SU-DHL-6 (cell line): Measurements from ENCODE around the gene PWWP2A.

Experiments
- H2AFZ ChIP-seq: fragments of 200-600 bp; sonication (generic); 2 replicates; pipeline ENCODE4 v1.6.1; 2014; ENCODE audit warnings: low read depth, mild to moderate bottlenecking, moderate library complexity, mixed read lengths, antibody characterized with exemption, low read length; ENCODE audit not compliant: severe bottlenecking
- H3F3A ChIP-seq: fragments of 200-600 bp; shearing (Covaris generic); 2 replicates; pipeline ENCODE4 v1.6.0; 2016; ENCODE audit warnings: antibody characterized with exemption, mild to moderate bottlenecking; ENCODE audit not compliant: insufficient read depth
- H3K27ac ChIP-seq: fragments of 200-600 bp; sonication (generic); 2 replicates; pipeline ENCODE4 v1.5.1; 2016; ENCODE audit warnings: low read depth, mild to moderate bottlenecking, low read length, moderate library complexity, mixed read lengths
- H3K27me3 ChIP-seq: fragments of 200-600 bp; sonication (generic), shearing (Covaris generic); 2 replicates; pipeline ENCODE4 v1.6.0; 2014; ENCODE audit warnings: mild to moderate bottlenecking, low read length
- H3K36me3 ChIP-seq: fragments of 200-600 bp; sonication (generic); 2 replicates; pipeline ENCODE4 v1.6.1; 2014; ENCODE audit warnings: mild to moderate bottlenecking, low read length, mixed read lengths
- H3K4me2 ChIP-seq: fragments of 300-600, 200-600 bp; shearing (Covaris generic), sonication (generic); 2 replicates; pipeline ENCODE4 v1.6.0; 2014; ENCODE audit warnings: low read length, low read depth, mild to moderate bottlenecking; ENCODE audit not compliant: poor library complexity, severe bottlenecking
- H3K4me3 ChIP-seq: fragments of 200-600 bp; sonication (generic); 2 replicates; pipeline ENCODE4 v1.5.1; 2014; ENCODE audit warnings: antibody characterized with exemption, low read length, mild to moderate bottlenecking, mixed read lengths; ENCODE audit not compliant: insufficient read depth, poor library complexity, severe bottlenecking
- H3K79me2 ChIP-seq: fragments of 200-600 bp; sonication (generic); 2 replicates; pipeline ENCODE4 v1.6.1; 2014; ENCODE audit warnings: mild to moderate bottlenecking, low read length, moderate library complexity; ENCODE audit not compliant: insufficient read depth
- H3K9ac ChIP-seq: fragments of 200-600 bp; sonication (generic); 2 replicates; pipeline ENCODE4 v1.7.0; 2014; ENCODE audit warnings: mild to moderate bottlenecking, low read length
- H3K9me2 ChIP-seq: fragments of 200-600 bp; sonication (generic); replicated peaks from 2 replicates; pipeline ENCODE4 v1.6.1; 2014; ENCODE audit warnings: low read length; ENCODE audit not compliant: insufficient read depth
- H3K9me3 ChIP-seq: fragments of 200-600 bp; sonication (generic); 2 replicates; pipeline ENCODE4 v1.6.1; 2014; ENCODE audit warnings: low read length, mixed read lengths; ENCODE audit not compliant: insufficient read depth
- H4K20me1 ChIP-seq: fragments of 200-600 bp; sonication (generic); 2 replicates; pipeline ENCODE4 v1.6.1; 2014; ENCODE audit warnings: low read depth, mild to moderate bottlenecking, antibody characterized with exemption, low read length, moderate library complexity, mixed read lengths
- EZH2phosphoT487 ChIP-seq: fragments of 200-600 bp; sonication (generic), shearing (Covaris generic); conservative IDR thresholded peaks from 2 replicates; pipeline ENCODE4 v1.6.1; 2018; ENCODE audit warnings: mild to moderate bottlenecking, antibody characterized with exemption, low read length, moderate library complexity, mixed read lengths
- TF ChIP-seq, protein P1 (sequence below): fragments of 200-600 bp; sonication (generic); IDR thresholded peaks from one replicate; pipeline ENCODE4 v1.5.1; 2017; ENCODE audit warnings: antibody characterized with exemption, mild to moderate bottlenecking, low read length, moderate library complexity; ENCODE audit not compliant: insufficient read depth, poor library complexity, severe bottlenecking

Gene PWWP2A

GRCh38 chr5:160076997-160077396 lies 42.3 kb downstream of the PWWP2A start:
- no peak overlapping the region for H3K4me3 ChIP-seq
- H3K36me3 ChIP-seq: no peaks in the 10 kb centered on the region
- TF ChIP-seq, protein P1, sequence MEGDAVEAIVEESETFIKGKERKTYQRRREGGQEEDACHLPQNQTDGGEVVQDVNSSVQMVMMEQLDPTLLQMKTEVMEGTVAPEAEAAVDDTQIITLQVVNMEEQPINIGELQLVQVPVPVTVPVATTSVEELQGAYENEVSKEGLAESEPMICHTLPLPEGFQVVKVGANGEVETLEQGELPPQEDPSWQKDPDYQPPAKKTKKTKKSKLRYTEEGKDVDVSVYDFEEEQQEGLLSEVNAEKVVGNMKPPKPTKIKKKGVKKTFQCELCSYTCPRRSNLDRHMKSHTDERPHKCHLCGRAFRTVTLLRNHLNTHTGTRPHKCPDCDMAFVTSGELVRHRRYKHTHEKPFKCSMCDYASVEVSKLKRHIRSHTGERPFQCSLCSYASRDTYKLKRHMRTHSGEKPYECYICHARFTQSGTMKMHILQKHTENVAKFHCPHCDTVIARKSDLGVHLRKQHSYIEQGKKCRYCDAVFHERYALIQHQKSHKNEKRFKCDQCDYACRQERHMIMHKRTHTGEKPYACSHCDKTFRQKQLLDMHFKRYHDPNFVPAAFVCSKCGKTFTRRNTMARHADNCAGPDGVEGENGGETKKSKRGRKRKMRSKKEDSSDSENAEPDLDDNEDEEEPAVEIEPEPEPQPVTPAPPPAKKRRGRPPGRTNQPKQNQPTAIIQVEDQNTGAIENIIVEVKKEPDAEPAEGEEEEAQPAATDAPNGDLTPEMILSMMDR: no peak
- no peak for TF ChIP-seq EZH2phosphoT487

GRCh38 chr5:160075073-160075472 lies 44.2 kb downstream of the PWWP2A start:
- Histone ChIP-seq H2AFZ (no peak overlapping the region), H3K36me3 (no peaks in the 10 kb centered on the region), H3K9me2 (no peaks in the 10 kb centered on the region), H3F3A (no peaks in the 10 kb centered on the region), H3K79me2 (no peaks in the 10 kb centered on the region), H3K4me2 (no peak overlapping the region), H3K27ac (no peak overlapping the region), H3K27me3 (no peaks in the 10 kb centered on the region), H3K4me3 (no peak overlapping the region), H3K9me3 (no peaks in the 10 kb centered on the region), H3K9ac (no peak overlapping the region), H4K20me1 (no peaks in the 10 kb centered on the region)
- TF ChIP-seq, protein P1: no peak
- TF ChIP-seq EZH2phosphoT487: no peak

More at GRCh38 chr5:160076997-160077396, 42.3 kb downstream of the PWWP2A start:
- Histone ChIP-seq H3F3A (no peaks in the 10 kb centered on the region), H4K20me1 (no peaks in the 10 kb centered on the region), H3K9me3 (no peaks in the 10 kb centered on the region), H3K9me2 (no peaks in the 10 kb centered on the region), H3K9ac (no peak overlapping the region), H3K79me2 (no peaks in the 10 kb centered on the region), H3K4me2 (no peak overlapping the region), H2AFZ (no peak overlapping the region), H3K27me3 (no peaks in the 10 kb centered on the region), H3K27ac (no peak overlapping the region)

GRCh38 chr5:160071916-160072315 lies 47.3 kb downstream of the PWWP2A start:
- no peaks in the 10 kb centered on the region for H3K27me3 ChIP-seq
- no peaks in the 10 kb centered on the region for H3F3A ChIP-seq
- no peak for TF ChIP-seq EZH2phosphoT487
- TF ChIP-seq, protein P1: no peak
- no peaks in the 10 kb centered on the region for H3K9me3 ChIP-seq
- no peak overlapping the region for H3K4me2 ChIP-seq
- H3K27ac ChIP-seq: no peak overlapping the region
- no peaks in the 10 kb centered on the region for H3K79me2 ChIP-seq
- H2AFZ ChIP-seq: no peak overlapping the region
- no peaks in the 10 kb centered on the region for H3K36me3 ChIP-seq
- no peaks in the 10 kb centered on the region for H3K9me2 ChIP-seq
- H3K4me3 ChIP-seq: no peak overlapping the region
- no peak overlapping the region for H3K9ac ChIP-seq
- no peaks in the 10 kb centered on the region for H4K20me1 ChIP-seq
